Measurements from ENCODE around the gene PARP1.

The PARP1 gene

GRCh38 chr1:226371866-226372490 is 35.9 kb downstream of the PARP1 start:
- no peak for FAIRE-seq

- no peak for FAIRE-seq
These were observed 36.7 kb downstream of the PARP1 start for GRCh38 chr1:226371027-226371694.

- FAIRE-seq: no peak
These were observed 37.6 kb downstream of the PARP1 start for GRCh38 chr1:226370144-226370923.

DNA sequence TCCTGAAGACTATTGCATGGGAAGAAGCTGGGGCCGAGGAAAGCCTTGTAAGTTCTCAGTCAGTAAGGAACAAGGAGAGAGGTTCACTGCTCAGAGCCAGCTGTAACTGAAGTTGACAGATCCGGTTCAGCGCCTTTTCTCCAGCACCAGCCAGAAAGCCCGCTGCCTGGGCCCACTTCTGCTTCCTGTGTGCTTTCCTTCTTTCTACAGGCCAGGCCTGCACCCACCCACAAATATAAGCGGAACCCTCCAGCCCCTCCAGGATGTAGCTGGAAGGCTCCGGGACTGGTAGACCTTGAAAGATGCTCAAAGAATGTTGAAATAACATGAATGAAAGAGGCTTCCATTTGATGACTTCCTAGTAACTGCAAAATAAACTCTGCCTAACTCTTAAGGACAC is 38.8 kb downstream of the PARP1 start:
- FAIRE-seq: no peak

DNA sequence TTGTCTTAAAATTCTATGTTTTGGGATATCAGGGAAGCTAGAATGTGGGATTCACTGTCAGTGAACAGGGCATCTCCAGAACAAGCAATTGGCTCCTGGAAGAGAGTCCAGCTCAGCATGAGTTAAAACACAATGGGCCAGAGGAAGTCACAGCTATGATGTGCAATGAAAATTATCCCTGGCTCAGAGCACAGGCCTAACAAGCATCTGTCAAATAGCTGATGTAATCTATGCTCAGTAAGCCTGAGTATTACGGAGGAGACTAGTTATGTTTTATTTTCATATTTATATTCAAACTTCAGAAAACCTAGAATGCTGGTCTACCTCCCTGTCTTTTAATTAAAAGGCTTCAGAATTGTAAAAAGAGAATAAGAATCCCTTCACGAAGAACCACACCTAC is 41.6 kb downstream of the PARP1 start:
- no peak for FAIRE-seq

DNA sequence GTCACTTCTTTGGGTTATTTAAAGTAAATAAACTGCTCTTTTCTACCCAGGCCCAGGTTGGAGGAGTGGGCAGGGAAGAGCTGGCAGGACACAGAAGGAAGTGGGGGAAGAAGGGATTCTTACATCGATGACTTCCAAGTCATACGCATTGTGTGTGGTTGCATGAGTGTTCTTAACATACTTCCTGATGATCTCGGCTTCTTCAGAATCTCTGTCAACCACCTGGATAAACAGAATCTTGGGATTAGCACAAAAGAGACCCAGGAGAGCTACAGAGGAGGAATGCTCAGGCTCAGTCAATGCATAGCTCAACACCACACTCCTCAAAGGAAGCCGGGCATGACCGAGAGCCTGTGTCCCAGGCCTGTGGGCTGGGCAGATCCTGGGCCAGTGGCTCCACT is 42.1 kb downstream of the PARP1 start:
- FAIRE-seq: no peak

DNA sequence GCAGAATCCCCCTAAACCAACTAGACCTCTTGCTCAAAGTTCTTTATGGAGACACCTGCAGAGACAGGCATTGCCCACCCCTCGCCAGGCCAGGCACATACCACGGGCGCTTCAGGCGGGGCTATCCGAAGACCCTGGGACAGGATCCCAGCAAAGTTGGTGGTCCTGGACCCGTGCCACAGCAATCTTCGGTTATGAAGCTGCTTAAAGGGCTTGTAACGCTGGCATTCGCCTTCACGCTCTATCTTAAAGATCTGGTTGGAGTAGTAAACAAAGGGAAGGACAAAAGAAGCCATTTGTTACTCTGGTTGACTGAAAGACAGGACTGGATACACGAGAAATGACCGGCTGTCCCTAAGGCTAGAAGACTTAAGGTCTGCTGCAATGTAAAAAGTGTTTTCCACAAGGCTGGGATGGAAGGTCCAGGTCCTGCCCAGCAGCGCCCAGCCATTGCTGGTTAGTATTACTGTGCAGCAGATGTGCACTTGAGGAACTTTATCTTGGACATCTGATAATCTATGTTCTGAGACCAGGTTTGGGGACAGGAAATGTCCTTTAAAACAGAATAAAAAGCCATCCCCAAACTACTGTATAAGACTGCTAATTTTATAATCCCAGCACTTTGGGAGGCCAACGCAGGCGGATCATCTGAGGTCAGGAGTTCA is 42.9 kb downstream of the PARP1 start:
- FAIRE-seq: no peak

DNA sequence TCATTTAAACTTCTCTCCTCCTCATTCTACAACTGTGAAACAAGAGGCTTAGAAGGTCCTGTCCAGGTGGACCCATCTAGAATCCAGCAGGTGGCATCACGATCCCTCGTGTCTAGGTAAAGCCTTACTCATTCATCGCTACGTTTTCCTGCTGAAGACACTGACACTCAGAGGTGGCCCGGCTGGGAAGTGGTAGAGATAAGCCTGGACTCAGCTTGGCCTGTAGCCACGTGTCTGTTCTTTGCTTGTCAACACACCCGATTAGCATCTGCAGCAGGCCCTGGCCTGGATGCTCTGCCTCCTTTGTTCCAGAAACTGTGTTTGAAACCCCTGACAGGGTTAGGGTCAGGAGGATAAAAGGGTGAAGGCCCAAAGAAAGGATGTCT is 43.4 kb downstream of the PARP1 start:
- no peak for FAIRE-seq

- FAIRE-seq: no peak
These were observed 43.9 kb downstream of the PARP1 start for GRCh38 chr1:226363801-226364513.

DNA sequence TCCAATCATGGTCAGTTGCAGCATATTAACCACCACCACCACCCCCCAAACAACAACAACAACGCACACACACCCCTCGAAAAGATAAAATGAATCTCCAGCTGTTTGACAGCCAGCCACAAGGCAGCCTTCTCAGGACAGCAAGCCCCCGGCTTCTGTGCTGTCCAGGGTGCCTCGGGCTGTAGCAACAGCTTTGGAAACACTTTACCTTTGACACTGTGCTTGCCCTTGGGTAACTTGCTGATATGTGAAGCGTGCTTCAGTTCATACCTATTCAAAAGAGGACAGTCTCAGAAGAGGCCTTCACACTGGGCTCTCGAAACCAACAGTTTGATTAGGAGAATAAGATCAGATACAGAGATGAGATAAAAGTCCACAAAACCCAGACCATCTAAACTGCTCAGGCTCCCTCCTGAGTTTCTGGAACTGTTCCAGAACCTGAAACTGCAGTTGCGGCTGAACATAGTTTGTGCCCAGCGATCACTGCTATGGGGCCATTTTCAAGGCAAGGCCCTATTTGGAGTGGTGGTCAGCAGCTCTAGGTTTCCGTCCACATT is 44.9 kb downstream of the PARP1 start:
- no peak for FAIRE-seq

DNA sequence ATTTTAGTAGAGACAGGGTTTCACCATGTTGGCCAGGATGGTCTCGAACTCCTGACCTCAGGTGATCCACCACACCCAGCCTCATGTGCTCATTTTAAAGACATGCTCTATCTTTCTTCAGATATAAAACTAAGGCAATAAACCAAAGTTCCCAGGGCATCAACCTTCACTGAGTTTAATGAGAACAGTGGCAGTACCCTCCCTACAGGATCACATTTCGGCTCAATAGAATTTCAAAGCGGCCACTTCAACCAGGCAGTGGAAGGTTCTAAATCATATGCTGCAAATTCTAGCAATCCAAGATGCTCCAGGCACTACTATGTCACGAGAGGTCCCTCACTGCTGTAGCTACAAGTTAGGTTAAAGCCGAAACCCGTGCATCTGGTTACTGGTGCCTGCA is 45.5 kb downstream of the PARP1 start:
- FAIRE-seq: no peak

- FAIRE-seq: no peak
These were observed 47.7 kb downstream of the PARP1 start for GRCh38 chr1:226360106-226360746.

- FAIRE-seq: no peak
These were observed 50.5 kb downstream of the PARP1 start for GRCh38 chr1:226357416-226357815.

DNA sequence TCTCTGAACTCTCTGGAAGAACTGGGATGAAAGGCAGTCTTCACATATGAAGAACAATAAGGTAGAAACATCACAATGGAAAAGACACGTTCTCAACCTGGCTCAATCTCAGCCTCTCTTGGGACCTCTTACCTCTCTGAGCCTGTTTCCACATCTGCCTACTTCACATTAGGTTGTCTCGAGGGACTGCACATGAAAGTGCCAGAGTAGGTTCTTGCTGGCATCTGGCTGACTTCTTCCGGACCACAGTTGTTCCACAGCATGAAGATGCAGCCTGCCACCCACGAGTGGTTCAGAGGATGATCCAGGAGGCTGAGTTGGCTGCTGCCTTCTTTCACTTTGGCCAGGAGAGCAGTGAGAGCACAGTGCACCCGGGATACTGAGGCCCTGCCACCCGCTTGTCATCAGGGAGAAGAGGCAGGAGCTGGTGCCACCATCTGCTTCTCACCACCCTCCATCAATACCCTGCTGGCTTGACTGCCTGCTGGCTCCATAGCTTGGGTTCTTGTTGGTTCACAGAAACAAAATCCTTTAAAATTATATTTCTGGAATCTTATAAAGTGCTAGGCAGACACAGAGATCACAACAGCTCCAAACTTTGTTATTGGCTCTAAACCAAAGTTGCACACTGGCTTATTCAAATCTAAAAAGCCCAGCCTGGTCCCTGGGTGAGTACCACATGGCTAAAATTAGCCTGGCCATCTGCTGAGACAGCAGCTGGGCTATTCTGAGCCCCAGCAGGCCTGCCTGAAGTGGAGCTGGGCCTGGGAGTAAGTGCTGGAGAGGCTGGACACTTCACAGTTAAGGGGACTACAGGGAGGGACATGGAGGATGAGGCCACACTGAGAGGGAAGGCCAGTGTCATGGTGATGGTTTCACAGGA is 52.0 kb downstream of the PARP1 start:
- no peak for FAIRE-seq

- FAIRE-seq: no peak
These were observed 52.9 kb downstream of the PARP1 start for GRCh38 chr1:226355016-226355415.

DNA sequence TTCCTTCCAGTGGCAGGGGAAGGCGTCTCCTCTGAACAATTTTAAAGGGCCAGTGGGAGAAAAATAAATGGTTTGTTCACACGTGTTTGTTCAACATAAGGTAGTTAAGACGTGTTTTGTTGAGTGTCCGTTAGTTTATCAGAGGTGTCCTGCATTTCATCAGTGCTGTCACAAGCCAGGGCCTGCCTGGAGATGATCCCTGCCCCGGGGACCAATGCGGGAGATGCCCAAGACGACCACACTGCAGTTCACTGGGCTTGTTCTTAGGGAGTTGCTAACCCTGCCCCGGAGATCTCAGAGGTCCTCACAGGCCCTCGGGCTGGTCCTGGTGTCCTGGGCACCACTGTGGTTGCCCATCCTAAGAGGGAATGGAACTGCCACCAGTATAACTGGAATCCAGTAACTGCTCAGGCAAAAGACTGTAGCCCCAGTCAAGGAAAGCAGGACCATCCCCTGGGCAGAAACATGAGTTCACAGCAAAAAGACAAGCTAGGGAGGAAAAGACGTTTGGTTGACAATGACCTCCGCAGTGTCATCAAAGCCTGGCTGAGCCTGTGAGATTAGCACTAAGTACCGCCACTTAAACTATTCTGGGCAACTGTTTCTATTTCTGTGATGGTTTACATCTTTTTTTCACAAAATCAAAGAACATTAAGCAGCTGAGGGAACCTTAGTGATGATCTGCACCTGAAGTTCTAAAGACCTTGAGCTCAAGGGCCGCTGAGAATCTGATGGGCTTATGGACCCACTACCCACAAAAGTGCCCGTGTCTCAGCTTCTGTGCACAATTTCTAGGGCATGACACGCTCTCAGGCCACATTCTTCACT is 54.0 kb downstream of the PARP1 start:
- no peak for FAIRE-seq

GRCh38 chr1:226351709-226352108 is 56.2 kb downstream of the PARP1 start:
- no peak for FAIRE-seq

DNA sequence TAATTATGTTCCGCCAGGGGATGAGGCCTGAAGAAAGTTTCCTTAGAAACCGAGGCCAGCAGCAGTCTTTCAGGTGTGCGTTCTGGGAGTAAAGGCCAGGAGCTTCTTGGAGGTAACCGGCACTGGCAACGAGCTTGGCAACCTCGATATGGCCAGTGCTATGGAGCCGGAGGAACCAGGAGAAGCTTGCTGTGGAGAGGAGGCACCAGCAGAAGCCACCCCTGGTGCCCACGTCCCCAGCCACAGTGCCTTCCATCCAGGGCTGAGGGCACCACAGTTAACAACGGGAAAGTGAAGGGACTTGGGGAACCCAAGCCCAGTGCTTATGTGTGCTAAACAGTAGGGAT is 57.4 kb downstream of the PARP1 start:
- FAIRE-seq: no peak

DNA sequence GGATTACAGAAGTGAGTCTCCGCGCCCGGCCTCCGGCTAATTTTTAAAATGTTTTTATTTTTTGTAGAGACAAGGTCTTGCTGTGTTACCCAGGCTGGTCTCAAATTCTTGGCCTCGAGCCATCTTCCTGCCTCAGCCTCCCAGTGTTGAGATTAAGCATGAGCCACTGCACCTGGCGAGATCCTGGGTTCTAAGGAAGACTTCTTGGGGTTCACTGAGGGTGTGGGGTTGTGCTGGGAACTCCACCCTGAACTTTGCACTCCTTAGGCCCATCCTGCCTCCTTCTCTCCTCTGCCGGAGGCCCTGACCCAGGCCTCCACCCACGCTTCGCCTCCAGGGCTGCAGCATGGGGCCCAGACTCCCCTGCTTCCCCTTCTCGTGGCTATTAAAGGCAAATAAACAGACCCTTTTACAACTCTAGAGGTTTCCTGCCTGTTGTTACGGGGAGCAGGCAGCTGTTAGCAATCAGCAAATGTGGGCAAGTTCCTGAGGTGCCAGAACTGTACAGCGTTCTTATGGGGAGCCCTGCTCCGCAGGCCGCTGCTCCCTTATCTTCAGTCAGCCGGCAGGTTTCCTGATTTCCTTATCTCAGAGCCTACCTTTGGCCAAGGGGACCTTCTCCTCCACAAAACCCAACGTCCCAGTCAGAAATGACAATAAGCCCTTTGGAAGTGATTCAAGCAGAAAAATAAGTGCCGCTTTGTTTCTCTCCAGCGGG is 57.9 kb downstream of the PARP1 start:
- no peak for FAIRE-seq

DNA sequence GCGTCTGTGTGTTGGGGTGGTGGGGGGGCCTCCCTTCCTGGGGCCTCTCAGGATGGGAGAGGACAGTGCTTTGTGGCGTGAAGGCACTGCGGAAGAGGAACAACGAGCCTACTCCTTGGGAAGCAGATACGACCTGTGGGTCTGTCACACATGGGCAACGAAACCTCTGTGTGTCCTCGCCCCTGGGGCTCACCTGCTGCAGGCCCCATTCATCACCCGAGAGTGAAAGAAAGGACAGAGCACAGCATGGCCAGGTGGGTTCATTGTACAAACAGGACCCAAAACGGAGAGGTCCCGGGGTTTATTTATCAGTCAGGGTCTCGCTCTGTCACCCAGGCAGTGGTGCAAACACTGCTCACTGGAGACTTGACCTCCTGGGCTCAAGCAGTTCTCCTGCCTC is 58.8 kb downstream of the PARP1 start:
- no peak for FAIRE-seq
